ENCODE results near the gene F5.

The F5 gene

GRCh38 chr1:169577981-169578738, 8.1 kb downstream of the F5 start:
- H3K79me2 ChIP-seq = no peaks in the 10 kb centered on the region
- no peaks in the 10 kb centered on the region for H3K9me3 ChIP-seq (ENCODE audit: control insufficient read depth, low read length)
- H3K4me2 ChIP-seq (ENCODE audit: low read length) = no peak overlapping the region
- TF ChIP-seq CTCF (IDR thresholded peaks at IDR 0.05) = no peak
- no peak overlapping the region for H3K9ac ChIP-seq
- no peak overlapping the region for H3K27ac ChIP-seq
- H3K36me3 ChIP-seq (ENCODE audit: control insufficient read depth, insufficient read depth, low read length) = no peaks in the 10 kb centered on the region
- no peak overlapping the region for H3K4me3 ChIP-seq (ENCODE audit: low read depth, low read length)
- H2AFZ ChIP-seq = no peak overlapping the region
- no peaks in the 10 kb centered on the region for H3K4me1 ChIP-seq
- H3K27me3 ChIP-seq (ENCODE audit: control insufficient read depth, insufficient read depth, low read length) = no peaks in the 10 kb centered on the region

GRCh38 chr1:169576935-169577331, 9.3 kb downstream of the F5 start:
- no peak overlapping the region for H3K9ac ChIP-seq
- no peaks in the 10 kb centered on the region for H3K9me3 ChIP-seq (ENCODE audit: control insufficient read depth, low read length)
- TF ChIP-seq CTCF (IDR thresholded peaks at IDR 0.05) = no peak

GRCh38 chr1:169576241-169576934, 9.9 kb downstream of the F5 start:
- Histone ChIP-seq H3K27me3 (ENCODE audit: control insufficient read depth, insufficient read depth, low read length) (no peaks in the 10 kb centered on the region), H2AFZ (no peak overlapping the region), H3K4me2 (ENCODE audit: low read length) (no peak overlapping the region), H3K9ac (no peak overlapping the region), H3K79me2 (no peaks in the 10 kb centered on the region), H3K27ac (no peak overlapping the region), H3K36me3 (ENCODE audit: control insufficient read depth, insufficient read depth, low read length) (no peaks in the 10 kb centered on the region), H3K9me3 (ENCODE audit: control insufficient read depth, low read length) (no peaks in the 10 kb centered on the region), H3K4me1 (no peaks in the 10 kb centered on the region), H3K4me3 (ENCODE audit: low read depth, low read length) (no peak overlapping the region)
- no peak for TF ChIP-seq CTCF (IDR thresholded peaks at IDR 0.05)

More at GRCh38 chr1:169576935-169577331, 9.3 kb downstream of the F5 start:
- Histone ChIP-seq H3K4me1 (no peaks in the 10 kb centered on the region), H3K4me3 (ENCODE audit: low read depth, low read length) (no peak overlapping the region), H3K4me2 (ENCODE audit: low read length) (no peak overlapping the region), H3K36me3 (ENCODE audit: control insufficient read depth, insufficient read depth, low read length) (no peaks in the 10 kb centered on the region), H3K79me2 (no peaks in the 10 kb centered on the region), H2AFZ (no peak overlapping the region), H3K27ac (no peak overlapping the region), H3K27me3 (ENCODE audit: control insufficient read depth, insufficient read depth, low read length) (no peaks in the 10 kb centered on the region)

- Histone ChIP-seq H3K4me2 (ENCODE audit: low read length) (no peak overlapping the region), H3K27me3 (ENCODE audit: control insufficient read depth, insufficient read depth, low read length) (no peaks in the 10 kb centered on the region), H3K27ac (no peak overlapping the region), H3K79me2 (no peaks in the 10 kb centered on the region), H3K36me3 (ENCODE audit: control insufficient read depth, insufficient read depth, low read length) (no peaks in the 10 kb centered on the region), H3K9ac (no peak overlapping the region), H3K4me1 (no peaks in the 10 kb centered on the region), H2AFZ (no peak overlapping the region), H3K4me3 (ENCODE audit: low read depth, low read length) (no peak overlapping the region), H3K9me3 (ENCODE audit: control insufficient read depth, low read length) (no peaks in the 10 kb centered on the region)
- TF ChIP-seq CTCF (IDR thresholded peaks at IDR 0.05) = no peak
These were observed 11.9 kb downstream of the F5 start for GRCh38 chr1:169574336-169574735.
